ENCODE results near the gene MC3R.

DNA sequence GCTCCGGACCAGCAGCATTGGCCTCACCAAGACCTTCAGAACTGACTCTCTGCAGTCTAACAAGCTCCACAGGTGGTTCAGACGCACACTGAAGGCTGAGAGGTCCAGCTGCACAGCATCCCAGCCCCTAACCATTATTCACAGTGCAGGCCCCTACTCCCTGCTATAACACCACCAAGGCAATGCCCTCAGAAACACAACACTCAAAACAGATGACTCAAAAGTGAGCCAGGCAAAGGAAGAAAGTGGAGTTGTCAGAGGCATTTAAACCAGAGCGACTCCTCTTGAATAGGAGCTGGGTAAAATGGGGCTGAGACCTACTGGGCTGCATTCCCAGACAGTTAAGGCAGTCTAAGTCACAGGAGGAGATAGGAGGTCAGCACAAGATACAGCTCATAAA, 20.5 kb upstream of the MC3R start:
- TF ChIP-seq, protein P1, sequence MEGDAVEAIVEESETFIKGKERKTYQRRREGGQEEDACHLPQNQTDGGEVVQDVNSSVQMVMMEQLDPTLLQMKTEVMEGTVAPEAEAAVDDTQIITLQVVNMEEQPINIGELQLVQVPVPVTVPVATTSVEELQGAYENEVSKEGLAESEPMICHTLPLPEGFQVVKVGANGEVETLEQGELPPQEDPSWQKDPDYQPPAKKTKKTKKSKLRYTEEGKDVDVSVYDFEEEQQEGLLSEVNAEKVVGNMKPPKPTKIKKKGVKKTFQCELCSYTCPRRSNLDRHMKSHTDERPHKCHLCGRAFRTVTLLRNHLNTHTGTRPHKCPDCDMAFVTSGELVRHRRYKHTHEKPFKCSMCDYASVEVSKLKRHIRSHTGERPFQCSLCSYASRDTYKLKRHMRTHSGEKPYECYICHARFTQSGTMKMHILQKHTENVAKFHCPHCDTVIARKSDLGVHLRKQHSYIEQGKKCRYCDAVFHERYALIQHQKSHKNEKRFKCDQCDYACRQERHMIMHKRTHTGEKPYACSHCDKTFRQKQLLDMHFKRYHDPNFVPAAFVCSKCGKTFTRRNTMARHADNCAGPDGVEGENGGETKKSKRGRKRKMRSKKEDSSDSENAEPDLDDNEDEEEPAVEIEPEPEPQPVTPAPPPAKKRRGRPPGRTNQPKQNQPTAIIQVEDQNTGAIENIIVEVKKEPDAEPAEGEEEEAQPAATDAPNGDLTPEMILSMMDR (IDR thresholded peaks at IDR 0.05), result no peak
- TF ChIP-seq EZH2 (IDR thresholded peaks at IDR 0.05; ENCODE audit: borderline replicate concordance, insufficient read depth, low read depth, low read length, poor library complexity, severe bottlenecking), result no peak
